ENCODE data around the gene ACVRL1.

Gene ACVRL1

DNA sequence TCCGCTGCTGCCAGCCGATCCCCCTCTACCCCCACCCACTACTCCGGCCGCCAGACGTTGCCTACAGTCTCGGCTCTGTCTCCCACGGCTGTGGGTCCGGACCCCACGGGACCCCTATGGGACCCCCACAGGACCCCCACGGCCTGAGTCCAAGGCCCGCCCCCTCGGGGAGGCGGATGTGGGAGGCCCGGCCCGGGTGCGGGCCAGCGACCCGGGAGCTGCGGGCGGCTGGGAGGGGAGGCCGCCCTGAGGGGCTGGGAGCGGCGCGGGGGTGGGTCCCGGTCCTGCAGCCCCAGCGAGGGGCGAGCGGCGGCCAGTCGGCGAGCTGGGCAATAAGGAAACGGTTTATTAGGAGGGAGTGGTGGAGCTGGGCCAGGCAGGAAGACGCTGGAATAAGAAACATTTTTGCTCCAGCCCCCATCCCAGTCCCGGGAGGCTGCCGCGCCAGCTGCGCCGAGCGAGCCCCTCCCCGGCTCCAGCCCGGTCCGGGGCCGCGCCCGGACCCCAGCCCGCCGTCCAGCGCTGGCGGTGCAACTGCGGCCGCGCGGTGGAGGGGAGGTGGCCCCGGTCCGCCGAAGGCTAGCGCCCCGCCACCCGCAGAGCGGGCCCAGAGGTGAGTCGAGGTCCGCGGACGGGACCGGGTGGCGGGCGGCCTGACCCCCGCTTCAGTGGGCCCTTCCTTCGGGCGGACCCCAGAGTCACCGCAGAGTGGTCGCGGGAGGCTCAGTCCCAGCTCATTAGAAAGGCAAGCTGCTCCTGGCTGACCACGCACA is at the start of gene ACVRL1:
TSS of gene ACVRL1 (plus strand) at position 422 of the 773 bp plus-strand sequence. CDS start 4,971 bp downstream, outside the sequence.
- Mint-ChIP-seq H3K27ac (no peak within 1 kb of the TSS), H3K27me3 (peaks cover 28% of the 10 kb centered on the region), H3K36me3 (ENCODE audit: low read depth) (no peaks in the 10 kb centered on the region), H3K4me3 (no peak within 1 kb of the TSS), H3K9me3 (no peaks in the 10 kb centered on the region), H3K4me1 (peaks cover 1% of the 10 kb centered on the region)
- ATAC-seq (no peak), DNase-seq (no peak)

DNA sequence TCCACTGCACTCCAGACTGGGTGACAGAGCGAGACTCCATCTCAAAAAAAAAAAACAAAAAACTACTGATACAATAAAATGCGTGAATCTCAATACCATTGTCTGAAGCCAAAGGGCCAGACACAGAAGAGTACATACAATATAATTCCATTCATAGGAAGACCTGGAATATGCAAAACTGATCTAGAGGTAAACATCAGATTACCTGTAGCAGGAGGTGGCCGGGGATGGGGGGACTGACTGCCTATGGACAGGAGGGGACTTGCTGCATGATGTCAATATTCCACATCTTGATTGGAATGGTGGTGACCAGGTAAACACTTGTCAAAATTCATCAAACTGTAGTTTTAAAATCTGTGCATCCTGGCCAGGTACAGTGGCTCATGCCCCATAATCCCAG is 46.3 kb upstream of the ACVRL1 start:
- ATAC-seq = no peak
- no peak for DNase-seq
- H3K9me3 Mint-ChIP-seq = no peaks in the 10 kb centered on the region
- H3K27ac Mint-ChIP-seq = no peak overlapping the region
- H3K4me3 Mint-ChIP-seq = no peak overlapping the region
- H3K4me1 Mint-ChIP-seq = peaks cover 8% of the 10 kb centered on the region
- H3K36me3 Mint-ChIP-seq (ENCODE audit: low read depth) = no peaks in the 10 kb centered on the region
- peaks cover 50% of the 10 kb centered on the region for H3K27me3 Mint-ChIP-seq

DNA sequence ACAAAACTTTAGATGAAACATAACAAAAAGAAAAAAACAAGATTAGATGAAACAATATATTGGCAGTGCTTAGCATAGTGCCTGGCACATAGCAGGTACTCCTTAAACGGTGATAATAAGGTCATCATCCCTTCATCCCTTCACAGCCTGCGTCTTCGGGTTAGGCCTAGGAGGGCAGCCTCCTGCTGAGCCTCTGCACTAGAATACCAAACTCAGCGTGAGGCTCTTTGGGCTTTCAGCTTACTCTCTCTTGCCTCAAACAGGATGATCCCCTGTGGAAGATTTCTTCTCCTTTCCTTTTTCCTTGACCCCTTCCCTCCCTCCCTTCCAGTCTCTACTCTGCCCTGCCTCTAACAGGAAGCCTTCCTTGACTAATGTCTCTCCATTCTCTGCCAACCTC is 44.4 kb upstream of the ACVRL1 start:
- Mint-ChIP-seq H3K27me3 (peaks cover 50% of the 10 kb centered on the region), H3K36me3 (ENCODE audit: low read depth) (no peaks in the 10 kb centered on the region), H3K9me3 (no peaks in the 10 kb centered on the region), H3K4me1 (peaks cover 8% of the 10 kb centered on the region), H3K27ac (no peak overlapping the region), H3K4me3 (no peak overlapping the region)
- ATAC-seq = no peak
- no peak for DNase-seq

DNA sequence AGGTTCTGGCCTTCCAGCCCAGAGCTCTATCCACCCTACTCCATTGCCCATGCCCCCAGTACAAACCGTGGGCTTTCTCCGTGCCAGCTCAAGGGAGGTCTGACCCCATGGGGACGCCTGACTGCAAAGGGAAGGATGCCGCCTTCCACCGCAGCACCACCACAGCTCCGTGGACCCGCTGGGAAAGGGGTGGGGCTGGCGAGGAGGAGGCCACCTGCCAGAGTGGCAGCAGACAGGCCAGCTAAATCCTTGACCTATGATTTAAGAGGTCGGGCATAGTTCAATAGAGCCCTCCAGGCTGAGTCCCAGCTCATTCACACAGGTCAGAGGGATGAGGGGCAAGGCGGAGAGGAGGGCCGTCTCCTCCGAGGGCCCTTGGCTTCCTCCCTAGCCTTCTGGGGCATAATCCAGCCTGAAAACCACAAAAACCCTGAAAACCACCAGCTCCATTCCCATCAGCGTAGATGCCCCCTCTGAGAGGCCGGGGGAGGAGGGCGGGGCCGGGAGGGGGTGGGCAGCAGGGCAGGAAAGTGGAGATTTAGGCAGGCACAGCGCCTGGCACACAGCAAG is 43.9 kb upstream of the ACVRL1 start:
- ATAC-seq (no peak), DNase-seq (no peak)
- no peak overlapping the region for H3K4me3 Mint-ChIP-seq
- H3K9me3 Mint-ChIP-seq = no peaks in the 10 kb centered on the region
- no peaks in the 10 kb centered on the region for H3K36me3 Mint-ChIP-seq (ENCODE audit: low read depth)
- peaks cover 55% of the 10 kb centered on the region for H3K27me3 Mint-ChIP-seq
- H3K4me1 Mint-ChIP-seq = peaks cover 11% of the 10 kb centered on the region
- H3K27ac Mint-ChIP-seq = no peak overlapping the region

DNA sequence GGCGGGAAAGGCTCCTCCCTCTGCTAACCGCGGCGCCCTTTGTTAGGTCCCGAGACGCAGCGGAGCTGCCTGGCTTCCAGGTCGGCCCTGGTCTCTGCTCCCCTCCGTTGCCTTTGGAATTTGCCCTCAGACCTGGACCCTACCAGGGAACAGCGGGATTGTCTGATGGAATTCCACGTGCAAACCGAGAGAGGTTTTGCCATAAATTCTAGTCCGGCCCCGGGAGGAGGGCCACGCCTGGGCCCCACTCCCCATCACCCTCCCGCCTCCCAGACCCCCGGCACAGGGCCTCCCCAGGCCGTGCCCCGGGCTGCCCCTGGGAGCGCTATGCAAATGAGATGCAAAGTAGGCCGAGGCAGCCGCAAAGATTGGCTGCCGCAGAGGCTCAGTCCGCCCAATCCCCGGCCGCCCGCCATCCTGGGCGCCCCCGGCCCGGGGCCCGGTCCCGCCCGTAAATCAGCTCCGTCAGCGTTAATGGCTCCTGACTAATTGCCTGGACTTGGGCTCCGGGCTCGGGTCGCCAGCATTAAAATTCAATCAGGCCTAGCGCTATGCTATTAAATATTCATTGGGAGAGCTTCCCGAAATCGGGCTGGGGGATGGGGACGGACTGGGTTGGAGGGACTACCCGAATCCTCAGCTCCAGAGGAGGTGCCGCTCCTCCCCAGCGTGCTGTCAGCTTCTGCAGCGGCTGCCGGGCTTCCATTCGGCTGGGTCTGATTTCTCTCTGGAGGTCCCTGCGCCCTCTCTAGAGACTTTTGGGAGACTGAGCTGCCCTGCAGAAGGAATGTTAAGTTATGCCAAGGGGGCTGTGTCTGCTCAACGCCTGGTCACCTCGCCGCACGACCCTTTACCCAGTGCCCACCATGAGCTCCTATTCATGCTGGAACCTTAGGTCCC is 43.1 kb upstream of the ACVRL1 start:
- Mint-ChIP-seq H3K9me3 (no peaks in the 10 kb centered on the region), H3K4me3 (no peak overlapping the region), H3K27me3 (peaks cover 62% of the 10 kb centered on the region), H3K4me1 (peaks cover 13% of the 10 kb centered on the region), H3K27ac (no peak overlapping the region), H3K36me3 (ENCODE audit: low read depth) (no peaks in the 10 kb centered on the region)
- DNase-seq (peak; percentile 53), ATAC-seq (peak; percentile 62)

DNA sequence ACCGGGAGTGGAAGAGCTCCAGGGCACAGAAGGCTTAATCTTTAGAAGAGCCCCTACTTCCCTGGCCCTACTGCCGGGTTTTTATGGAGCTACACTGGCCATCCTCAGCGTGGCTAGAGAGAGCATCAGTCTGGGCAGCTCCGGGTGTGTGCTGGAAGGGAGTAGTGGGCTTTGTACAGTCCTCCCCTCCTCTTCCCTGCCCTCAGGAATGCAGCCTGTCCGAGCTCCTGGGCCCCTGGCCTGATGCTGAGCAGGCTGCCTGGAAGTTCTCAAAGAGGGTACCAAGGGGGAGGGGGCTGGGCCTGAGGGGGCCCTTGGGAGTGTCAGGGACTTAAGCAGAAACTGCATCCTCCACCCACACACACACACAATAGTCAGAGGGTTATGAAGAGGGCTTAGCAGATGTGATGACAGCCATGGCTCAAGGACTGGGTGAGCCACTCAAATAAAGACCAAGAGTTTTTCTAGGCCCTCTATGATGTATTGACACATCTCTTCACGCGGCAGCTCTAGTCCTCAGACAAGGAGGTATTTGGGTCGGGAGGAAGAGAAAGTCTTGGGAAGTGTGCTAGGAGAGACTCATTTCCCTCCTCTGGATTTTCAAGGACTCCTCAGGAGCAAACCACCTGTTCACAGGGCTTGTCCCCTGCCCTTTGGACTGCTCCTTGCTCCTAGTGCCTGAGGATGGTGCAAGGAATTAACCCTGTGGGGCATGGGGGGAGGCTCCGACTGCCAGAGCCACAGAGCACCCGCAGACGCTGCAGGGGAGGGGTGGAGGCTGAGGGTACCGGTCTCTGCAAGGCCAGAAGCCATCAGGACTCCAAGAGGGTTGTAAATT is 42.3 kb upstream of the ACVRL1 start:
- Mint-ChIP-seq H3K4me1 (peaks cover 19% of the 10 kb centered on the region), H3K27ac (no peak overlapping the region), H3K27me3 (peaks cover 67% of the 10 kb centered on the region), H3K9me3 (no peaks in the 10 kb centered on the region), H3K4me3 (no peak overlapping the region), H3K36me3 (ENCODE audit: low read depth) (no peaks in the 10 kb centered on the region)
- DNase-seq (no peak), ATAC-seq (no peak)

DNA sequence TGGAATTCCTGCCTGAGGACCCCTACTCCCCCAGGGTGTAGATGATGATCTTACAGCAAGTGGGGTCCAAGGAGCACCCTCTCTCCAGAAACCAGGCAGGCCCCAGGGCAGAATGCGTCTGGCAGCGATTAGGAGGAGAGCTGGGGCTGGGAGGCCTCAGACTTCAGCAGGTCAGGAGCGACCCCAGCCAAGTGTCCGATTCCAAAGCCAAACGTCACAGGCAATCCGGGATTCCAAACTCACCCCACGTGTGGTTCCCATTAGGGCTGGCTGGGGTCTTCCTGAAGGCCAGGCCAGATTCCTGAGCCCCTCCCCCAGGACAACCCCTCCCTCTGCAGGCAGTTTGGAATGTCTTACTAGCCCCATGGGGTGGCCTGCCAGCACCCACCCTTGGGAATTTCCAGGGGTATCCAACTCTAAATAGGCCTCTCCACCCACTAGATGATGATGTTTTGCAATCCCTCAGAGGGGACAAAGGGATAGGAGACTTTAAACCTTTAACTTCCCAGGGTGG is 41.5 kb upstream of the ACVRL1 start:
- ATAC-seq (no peak), DNase-seq (no peak)
- H3K4me3 Mint-ChIP-seq = no peak overlapping the region
- H3K36me3 Mint-ChIP-seq (ENCODE audit: low read depth) = no peaks in the 10 kb centered on the region
- peaks cover 72% of the 10 kb centered on the region for H3K27me3 Mint-ChIP-seq
- H3K4me1 Mint-ChIP-seq = peaks cover 24% of the 10 kb centered on the region
- H3K27ac Mint-ChIP-seq = no peak overlapping the region
- no peaks in the 10 kb centered on the region for H3K9me3 Mint-ChIP-seq

DNA sequence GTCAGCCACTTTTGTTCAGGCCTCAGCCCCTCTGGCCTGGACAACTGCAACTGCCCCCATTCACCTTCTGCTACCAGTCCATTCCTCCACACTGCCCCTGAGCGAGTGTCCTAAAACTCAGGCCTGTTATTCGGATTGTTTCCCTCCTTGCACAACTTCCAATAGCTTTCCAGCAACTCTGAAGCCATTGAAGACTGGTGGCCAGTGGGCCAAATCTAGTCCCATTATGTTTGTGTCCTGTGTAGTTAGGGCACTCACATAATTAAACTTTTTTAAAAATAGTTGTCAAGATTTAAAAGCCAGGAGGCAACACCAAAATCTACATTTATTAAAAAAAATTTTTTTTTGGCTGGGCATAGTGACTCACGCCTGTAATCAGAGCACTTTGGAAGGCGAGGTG is 41.0 kb upstream of the ACVRL1 start:
- Mint-ChIP-seq H3K27me3 (peaks cover 75% of the 10 kb centered on the region), H3K9me3 (no peaks in the 10 kb centered on the region), H3K36me3 (ENCODE audit: low read depth) (no peaks in the 10 kb centered on the region)

DNA sequence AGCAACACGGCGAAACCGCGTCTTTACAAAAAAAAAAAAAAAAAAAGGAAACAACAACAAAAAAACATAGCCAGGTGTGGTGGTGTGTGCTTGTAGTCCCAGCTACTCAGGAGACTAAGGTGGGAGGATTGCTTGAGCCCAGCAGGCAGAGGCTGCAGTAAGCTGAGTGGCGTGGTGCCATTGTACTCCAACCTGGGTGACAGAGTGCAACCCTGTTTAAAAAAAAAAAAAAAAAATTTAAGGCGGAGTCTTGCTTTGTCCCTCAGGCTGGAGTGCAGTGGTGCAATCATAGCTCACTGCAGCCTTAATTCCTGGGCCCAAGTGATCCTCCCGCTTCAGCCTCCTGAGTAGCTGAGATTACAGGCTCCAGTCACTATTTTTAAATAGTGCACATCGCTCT is 40.5 kb upstream of the ACVRL1 start:
- H3K36me3 Mint-ChIP-seq (ENCODE audit: low read depth) = no peaks in the 10 kb centered on the region
- H3K27me3 Mint-ChIP-seq = peaks cover 70% of the 10 kb centered on the region
- no peak overlapping the region for H3K27ac Mint-ChIP-seq
- H3K9me3 Mint-ChIP-seq = no peaks in the 10 kb centered on the region
- no peak overlapping the region for H3K4me3 Mint-ChIP-seq
- H3K4me1 Mint-ChIP-seq = peaks cover 24% of the 10 kb centered on the region
- ATAC-seq (no peak), DNase-seq (no peak)

More for the DNA sequence above, 41.0 kb upstream of the ACVRL1 start:
- Mint-ChIP-seq H3K4me1 (peaks cover 24% of the 10 kb centered on the region), H3K4me3 (no peak overlapping the region), H3K27ac (no peak overlapping the region)
- ATAC-seq = no peak
- DNase-seq = no peak

DNA sequence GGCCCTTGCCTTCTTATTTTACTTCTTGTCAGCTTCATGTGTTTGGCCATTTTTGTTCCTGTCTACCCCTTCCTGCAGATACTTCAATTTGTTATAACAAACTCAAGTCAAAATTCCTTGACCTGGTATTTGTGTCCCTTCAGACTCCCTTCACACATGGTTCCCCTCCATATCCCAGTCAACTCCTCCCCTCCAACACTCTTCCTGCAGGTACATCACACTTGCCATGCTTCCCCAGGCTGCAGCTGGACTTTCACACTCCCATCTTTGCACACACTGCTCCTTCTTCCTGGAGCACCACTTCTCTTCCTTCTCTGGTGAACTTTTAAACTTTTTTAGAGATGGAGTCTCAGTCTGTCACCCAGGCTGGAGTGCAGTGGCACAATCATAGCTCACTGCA is 39.9 kb upstream of the ACVRL1 start:
- H3K27ac Mint-ChIP-seq = no peak overlapping the region
- H3K36me3 Mint-ChIP-seq (ENCODE audit: low read depth) = no peaks in the 10 kb centered on the region
- H3K4me1 Mint-ChIP-seq = peaks cover 24% of the 10 kb centered on the region
- DNase-seq = no peak
- no peak for ATAC-seq
- peaks cover 64% of the 10 kb centered on the region for H3K27me3 Mint-ChIP-seq
- no peaks in the 10 kb centered on the region for H3K9me3 Mint-ChIP-seq
- no peak overlapping the region for H3K4me3 Mint-ChIP-seq

DNA sequence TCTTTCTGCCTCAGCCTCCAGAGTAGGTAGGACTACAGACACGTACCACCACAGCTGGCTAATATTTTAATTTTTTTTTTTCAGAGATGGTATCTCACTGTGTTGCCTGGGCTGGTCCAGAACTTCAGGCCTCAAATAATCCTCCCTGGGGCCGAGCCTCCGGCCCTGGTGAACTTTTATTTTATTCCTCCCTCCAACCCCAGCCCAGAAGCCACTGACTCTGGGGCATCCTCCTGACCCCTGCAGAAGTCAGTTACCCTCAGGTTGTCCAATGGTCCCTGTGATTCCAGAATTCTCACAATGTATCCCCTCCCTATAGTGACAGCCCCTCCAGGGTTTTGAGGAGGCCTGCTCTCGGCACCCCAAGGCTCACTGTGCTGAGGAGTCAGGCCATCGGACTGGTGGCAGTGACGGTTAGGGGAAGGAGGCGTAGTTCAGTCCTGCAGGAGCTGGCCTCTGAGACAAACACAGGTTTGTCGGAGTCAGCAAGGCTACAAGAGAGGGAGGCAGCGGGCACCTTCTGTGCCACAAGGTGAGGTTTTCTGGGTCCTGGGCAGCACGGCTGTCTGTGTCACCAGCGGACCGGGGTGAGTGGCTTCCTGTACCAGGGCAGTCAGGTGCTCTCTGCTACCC is 39.4 kb upstream of the ACVRL1 start:
- H3K4me1 Mint-ChIP-seq = peaks cover 24% of the 10 kb centered on the region
- DNase-seq = no peak
- ATAC-seq = no peak
- H3K4me3 Mint-ChIP-seq = no peak overlapping the region
- H3K27me3 Mint-ChIP-seq = peaks cover 59% of the 10 kb centered on the region
- H3K27ac Mint-ChIP-seq = no peak overlapping the region
- no peaks in the 10 kb centered on the region for H3K36me3 Mint-ChIP-seq (ENCODE audit: low read depth)
- H3K9me3 Mint-ChIP-seq = no peaks in the 10 kb centered on the region

DNA sequence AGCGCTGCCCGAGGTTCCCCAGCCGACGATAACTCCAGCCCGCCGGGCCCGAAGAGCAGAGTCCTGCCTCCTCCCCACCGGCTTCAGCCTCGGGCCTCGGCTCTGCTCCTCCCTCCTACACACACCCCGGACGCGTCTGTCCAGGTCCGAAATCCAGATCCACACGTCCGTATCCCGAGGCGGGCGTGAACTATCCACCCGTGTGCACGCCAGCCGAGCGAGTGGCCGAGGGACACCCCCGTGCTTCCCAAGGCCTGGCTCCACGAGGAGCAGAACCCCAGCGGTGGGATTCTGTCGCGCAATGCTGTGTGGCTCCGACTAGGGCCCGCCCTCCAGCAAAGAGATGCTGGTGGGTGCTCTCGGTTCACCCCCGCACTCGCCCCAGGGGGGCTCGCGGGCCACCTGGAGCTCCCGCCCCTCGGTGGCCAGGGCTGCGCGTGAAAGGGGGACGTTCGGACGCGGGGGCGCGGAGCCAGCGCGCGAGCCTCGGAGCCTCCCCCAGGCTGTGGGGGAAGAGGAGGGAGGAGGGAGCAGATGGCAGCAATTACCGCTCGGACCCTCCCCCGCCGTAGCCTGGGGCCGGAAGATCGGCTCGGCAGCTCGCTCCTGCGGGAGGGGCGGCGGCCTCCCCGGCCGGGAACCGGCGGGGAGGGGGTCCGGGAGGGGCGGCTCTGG is 38.3 kb upstream of the ACVRL1 start:
- no peaks in the 10 kb centered on the region for H3K36me3 Mint-ChIP-seq (ENCODE audit: low read depth)
- ATAC-seq = no peak
- peaks cover 51% of the 10 kb centered on the region for H3K27me3 Mint-ChIP-seq
- H3K27ac Mint-ChIP-seq = no peak overlapping the region
- H3K4me3 Mint-ChIP-seq = no peak overlapping the region
- H3K9me3 Mint-ChIP-seq = no peaks in the 10 kb centered on the region
- no peak for DNase-seq
- peaks cover 22% of the 10 kb centered on the region for H3K4me1 Mint-ChIP-seq

DNA sequence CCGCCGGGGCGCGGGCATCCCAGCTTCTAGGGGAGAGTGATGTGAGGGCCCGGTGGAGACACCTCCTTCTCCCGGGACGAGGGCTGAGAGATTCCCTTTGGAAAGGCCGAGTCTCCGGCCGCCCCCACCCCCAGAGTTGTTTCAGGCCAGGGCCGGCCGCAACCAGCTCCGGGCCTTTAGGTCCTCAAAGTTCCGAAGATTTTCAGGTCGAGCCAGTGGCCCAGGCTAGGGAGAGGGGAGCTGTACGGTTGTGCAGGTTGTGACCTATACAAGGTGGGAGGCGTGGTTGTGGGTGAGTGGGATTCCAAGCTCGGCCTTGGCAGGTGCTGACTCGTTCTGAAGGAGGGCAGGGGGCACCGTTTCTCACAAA is 37.8 kb upstream of the ACVRL1 start:
- Mint-ChIP-seq H3K4me3 (no peak overlapping the region), H3K27me3 (peaks cover 50% of the 10 kb centered on the region), H3K9me3 (no peaks in the 10 kb centered on the region), H3K27ac (no peak overlapping the region), H3K36me3 (ENCODE audit: low read depth) (no peaks in the 10 kb centered on the region), H3K4me1 (peaks cover 19% of the 10 kb centered on the region)
- DNase-seq (no peak), ATAC-seq (peak; percentile 15)

Data from activated naive CD8-positive, alpha-beta T cell treated with anti-CD3 and anti-CD28 coated beads, Interleukin-2, amount 50 U/mL, for 24 hours (primary cell).